HG03280 (cell line): ENCODE measurements around the gene ADD2.

ENCODE experiments used
- ATAC-seq: cut with Tn5 transposase; IDR thresholded peaks from one replicate; pipeline ENCODE4 v1.9.1; 2021; ENCODE audit warnings: mild to moderate bottlenecking, moderate library complexity; ENCODE audit not compliant: unreplicated experiment

ADD2 gene

GRCh38 chr2:70724366-70724765 is 43.6 kb downstream of the ADD2 start:
- ATAC-seq, result no peak

- ATAC-seq, result no peak
Observed at GRCh38 chr2:70723286-70723885, 44.6 kb downstream of the ADD2 start.

DNA sequence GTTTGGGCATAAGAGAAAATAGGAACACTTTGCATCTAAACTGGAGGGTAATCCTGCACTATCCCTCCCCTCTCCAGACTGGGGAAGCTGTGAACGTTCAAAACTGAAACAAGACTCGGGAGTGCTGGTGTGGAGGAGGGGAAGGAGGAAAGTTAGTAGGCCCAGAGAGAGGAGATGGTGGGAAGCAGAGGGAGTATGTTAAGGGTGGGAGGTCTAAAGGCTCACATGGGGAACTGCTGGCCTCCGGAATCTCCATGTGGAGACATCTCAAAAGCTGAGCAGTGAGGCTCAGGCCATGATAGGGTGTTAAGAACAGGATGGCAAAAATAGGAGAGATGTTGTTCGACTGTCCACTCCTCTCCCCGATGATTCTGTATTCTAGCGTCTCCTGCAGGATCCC is 47.9 kb downstream of the ADD2 start:
- no peak for ATAC-seq

- no peak for ATAC-seq
Observed at GRCh38 chr2:70719231-70719630, 48.8 kb downstream of the ADD2 start.

DNA sequence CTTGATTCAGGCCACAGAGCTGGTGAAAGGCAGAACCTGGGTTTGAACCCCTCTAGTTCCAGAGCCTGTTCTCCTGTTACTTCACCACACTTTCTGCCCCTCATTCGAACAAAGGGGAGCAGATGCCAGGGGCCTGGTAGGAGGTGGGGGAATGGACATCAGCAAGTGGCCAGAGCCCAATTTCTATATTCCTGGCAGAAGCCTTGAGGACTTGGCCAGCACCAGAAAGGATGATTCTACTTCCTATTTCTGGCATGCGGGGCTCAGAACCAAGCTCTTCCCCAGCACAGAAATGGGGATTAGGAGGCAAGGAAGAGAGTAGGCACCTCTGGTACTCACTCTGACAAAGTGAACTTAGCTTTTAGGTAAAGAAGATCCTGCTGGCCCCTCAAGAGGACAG is 49.3 kb downstream of the ADD2 start:
- ATAC-seq, result no peak

DNA sequence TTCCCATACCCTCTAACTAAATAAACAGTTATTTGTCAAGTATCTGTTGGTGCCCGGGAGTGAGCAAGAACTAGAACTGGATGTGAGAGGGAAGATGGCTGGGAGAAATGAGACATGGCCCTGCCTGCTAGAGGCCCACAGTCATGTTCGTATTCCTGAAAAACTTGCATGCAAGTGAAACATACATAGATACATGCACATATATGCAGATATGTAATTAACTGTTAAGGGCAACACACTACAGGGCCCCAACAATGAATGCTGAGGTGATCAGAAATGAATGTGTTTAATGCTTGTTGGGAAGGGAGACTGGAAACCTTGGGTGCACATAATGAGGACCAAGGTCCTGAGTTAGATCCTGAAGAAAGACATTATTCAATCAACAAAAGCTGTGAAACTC is 49.8 kb downstream of the ADD2 start:
- ATAC-seq, result no peak

- no peak for ATAC-seq
Observed at GRCh38 chr2:70717431-70718038, 50.5 kb downstream of the ADD2 start.

DNA sequence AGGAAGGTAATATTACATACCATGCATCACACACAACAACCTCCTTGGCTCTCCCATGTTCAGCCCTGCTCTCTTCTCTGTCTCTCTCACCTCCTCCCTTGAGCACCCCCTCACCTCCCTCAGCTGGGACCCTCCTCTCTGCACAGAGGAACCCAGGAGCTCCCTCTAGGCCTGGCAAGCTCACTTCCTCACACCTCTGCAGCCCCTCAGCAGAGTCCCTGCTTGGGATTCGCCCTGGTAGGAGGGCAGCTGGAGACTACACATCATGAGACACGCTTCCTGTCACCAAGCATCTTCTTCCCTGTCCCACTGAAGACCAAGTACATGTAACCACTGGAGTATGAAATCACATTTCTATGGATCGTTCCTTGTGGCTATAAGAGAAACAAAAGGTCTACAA is 51.0 kb downstream of the ADD2 start:
- no peak for ATAC-seq

- ATAC-seq, result no peak
Observed at GRCh38 chr2:70716131-70716743, 51.8 kb downstream of the ADD2 start.

- no peak for ATAC-seq
Observed at GRCh38 chr2:70715071-70715985, 52.7 kb downstream of the ADD2 start.

DNA sequence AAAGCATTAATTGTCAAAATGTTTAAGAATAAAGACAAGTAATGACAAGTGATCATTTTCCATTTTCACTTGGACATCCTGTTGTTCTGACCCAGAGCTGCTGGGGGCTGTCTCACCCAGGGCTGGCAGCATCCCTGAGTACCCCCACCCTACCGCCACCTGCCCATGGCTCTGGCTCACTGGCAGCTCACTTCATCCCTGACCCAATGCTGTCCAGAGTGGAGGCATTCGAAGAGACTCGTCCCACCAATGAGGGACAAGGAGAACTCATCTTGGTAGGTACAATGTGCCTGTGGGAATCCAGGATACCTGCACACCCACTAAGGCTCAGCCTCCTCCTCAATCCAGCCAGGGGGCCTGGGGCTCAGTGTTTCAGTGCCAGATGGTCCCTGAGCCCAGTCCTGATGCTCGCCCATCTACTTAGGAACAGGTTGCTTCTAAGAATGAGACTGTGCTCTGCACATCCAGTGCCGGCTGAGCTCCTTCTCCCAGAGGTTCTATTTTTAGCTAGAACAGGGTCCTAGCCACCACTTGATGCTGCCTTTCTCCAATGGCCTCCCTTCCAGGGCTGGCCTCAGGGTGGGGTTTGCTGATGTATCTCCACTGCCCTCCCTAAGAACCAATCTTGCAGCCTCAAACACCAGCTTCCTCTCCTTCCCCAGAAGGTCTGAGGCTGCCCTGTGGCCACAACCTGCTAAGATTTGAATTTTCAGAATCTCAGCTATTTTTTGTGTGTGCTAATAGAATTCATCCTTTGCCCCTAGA is 53.7 kb downstream of the ADD2 start:
- ATAC-seq, result no peak

DNA sequence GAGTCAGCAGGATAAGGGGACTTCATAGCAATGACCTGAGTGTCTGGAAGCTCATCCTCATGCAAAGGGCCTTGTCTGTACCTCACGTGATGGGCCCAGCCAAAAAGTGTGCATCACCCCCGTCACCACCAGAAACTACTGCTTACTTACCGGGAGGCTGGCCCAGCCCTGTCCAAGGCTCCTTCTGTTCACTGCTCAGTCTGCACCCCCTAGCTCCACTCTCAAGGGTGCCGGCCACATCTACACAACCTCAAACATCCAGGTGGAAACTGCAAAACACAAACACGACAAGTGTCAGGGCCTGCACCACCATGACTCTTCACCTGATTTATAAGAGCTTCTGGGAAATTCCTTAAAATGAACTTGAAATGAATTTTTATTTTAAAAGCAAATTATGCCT is 55.1 kb downstream of the ADD2 start:
- ATAC-seq, result no peak

DNA sequence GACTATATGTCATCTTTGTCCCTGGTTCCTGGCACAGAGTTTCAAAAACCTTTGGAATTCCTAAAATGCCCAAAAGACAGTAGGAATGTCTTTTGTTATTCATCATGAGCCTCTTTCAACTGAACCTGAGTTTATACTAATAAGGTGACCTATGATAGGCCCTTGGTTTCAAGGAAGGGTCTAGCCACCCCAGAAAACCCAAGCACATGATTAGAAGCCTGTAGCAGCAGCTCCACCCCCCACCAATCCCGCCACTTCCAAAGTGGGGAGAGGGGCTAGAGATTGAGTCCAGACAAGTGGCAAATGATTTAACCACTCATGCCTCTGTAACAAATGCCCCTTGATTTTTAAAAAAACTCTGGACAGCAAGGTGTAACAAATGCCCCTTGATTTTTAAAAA is 56.8 kb downstream of the ADD2 start:
- no peak for ATAC-seq

- no peak for ATAC-seq
Observed at GRCh38 chr2:70710038-70710690, 57.8 kb downstream of the ADD2 start.

DNA sequence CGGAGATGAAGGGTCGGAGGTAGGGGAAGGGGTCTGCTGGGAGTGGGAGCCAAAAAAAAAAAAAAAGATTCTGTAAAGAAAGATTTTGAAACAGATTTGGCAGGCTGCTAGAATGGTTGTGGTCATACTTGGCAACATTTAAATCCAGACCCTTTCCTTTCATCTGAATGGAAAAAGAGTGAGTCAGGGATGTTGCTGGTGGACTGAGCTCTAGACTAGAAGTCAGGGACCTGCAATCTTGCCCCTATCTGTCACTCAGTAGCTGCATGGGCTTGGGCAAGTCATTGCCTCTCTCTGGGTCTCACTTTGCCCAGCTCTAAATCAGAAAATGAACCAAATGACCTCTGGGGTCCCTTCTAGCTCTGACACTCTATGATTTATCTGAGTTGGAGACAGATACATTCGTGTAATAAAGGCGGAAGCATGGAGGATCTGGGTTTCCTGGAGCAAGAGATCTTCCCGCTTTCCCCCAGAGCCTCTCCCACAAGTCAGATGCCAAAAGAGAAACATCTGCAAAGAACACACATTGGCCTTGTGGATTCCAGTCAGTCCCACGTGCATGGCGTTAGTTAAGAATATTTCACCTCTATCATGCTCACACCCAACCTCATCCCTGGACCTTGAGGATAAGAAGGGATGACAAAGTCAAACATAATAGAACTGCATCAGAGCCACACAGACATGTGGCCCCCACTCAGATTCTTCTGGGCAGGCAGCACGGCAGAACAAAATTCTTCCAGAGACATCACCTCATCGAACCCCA is 58.5 kb downstream of the ADD2 start:
- no peak for ATAC-seq

DNA sequence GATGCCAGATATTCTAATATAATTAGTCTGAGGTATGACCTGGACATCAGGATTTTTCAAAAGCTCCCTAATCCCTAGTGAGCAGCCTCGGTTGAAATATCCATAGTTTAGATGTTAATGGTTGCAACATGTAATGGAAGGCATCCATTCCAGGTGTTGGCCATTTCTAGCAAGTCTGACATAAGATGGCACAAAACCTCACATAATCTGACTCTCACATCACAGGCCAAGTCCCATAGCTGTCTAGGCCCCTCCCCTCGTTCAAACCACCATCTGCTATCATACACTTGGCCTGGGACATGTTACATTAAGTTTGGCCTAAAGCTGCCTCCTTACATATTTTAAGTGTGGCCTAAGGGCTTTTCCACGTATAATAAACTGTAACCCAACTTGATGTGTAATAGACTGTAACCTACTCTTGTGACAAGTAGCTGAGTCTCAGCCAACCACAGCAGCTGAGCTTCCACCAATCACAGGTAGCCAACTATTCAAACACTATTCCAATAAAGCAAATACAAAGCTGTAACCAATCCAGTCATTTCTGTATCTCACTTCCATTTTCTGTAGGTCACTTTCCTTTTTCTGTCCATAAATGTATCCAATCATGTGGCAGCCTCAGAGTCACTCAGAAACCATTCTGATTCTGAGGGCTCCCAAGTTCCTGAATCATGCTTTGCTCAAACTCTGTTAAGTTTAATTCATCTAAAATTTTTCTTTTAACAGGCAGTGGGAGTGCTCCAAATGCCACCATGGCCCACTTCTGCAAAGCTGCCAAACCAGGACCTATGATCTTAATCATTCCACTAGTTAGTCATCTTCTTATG is 59.4 kb downstream of the ADD2 start:
- no peak for ATAC-seq

DNA sequence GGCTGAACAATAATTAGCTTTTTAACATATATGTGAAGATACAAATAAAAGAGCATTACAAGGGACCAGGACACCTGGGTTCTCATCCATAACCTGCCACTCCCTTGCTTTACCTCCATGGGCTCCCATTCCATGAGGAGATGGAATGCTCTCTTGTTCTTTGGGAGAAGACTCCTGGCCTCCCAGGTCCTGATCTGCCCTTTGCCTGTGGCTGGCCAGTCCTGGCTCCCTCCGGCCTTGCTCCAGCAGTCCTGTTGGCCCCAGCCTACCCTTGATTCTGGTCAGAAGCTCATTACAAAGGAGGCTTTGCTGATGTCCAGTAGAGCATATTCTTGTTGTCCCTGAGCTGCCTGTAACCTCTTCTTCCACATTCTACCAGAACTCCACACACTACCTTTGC is 60.3 kb downstream of the ADD2 start:
- no peak for ATAC-seq

DNA sequence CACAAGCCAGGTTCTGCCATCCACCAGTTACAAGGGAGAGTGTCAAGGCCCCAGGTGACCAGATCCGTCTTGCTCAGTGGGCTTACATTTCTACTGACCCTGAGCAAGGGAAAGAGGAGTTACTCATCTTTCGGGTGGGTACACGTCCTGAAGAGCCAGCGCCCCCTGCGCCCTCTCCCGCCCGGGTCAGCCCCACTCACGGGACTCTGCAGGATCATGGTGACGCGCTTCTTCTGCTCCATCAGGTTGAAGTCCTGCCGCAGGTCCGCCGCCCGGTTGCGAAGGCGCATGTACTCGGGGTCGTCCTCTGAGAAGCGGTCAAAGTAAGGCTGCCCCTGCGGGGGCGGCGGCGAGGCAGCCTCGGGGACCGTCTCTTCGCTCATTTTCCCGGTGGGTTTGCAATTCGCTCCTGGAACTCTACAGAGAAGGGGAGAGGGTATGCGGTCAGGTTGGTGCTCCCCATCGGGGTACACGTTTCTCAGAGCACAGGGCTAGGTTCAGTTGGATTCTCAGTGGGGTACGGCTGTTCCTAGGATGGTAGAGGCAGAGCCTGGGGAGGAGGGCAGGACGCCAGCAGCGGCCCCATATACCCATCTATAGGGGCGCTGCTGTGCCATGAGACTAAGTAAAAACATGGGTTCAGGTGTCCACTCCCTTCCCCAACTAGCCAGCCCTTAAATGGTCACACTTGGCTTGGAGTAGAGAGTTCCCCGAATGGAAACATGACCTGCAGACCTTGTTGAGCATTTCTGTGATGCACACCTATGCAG is 61.8 kb downstream of the ADD2 start:
- no peak for ATAC-seq
